HFFc6 (cell line): ENCODE measurements around the gene AGO4. TPM values are rescaled to one million over a fixed set of nuclear protein-coding genes. Genes with fewer than 3 reads are reported as not detected.
"Not testable (repeated sequence)": the region's sequence is repeated elsewhere in the genome, so short reads cannot be mapped to it uniquely, and the experiment has no call there.

Source experiments
- DNase-seq: peaks from one replicate; pipeline ENCODE4 v3.0.0-alpha.2; 2018
- H3K27ac Mint-ChIP-seq: 2 replicates; pipeline ENCODE4 v1.8.0; 2020; ENCODE audit warnings: mild to moderate bottlenecking, mixed read lengths
- H3K27me3 Mint-ChIP-seq: 2 replicates; pipeline ENCODE4 v1.8.0; 2021; ENCODE audit warnings: mild to moderate bottlenecking, moderate library complexity, mixed read lengths; ENCODE audit not compliant: insufficient read depth
- H3K36me3 Mint-ChIP-seq: 2 replicates; pipeline ENCODE4 v1.8.0; 2021; ENCODE audit warnings: low read depth, mixed read lengths
- H3K4me1 Mint-ChIP-seq: 2 replicates; pipeline ENCODE4 v1.8.0; 2020; ENCODE audit warnings: low read depth, mixed read lengths
- H3K4me3 Mint-ChIP-seq: 2 replicates; pipeline ENCODE4 v1.8.0; 2020; ENCODE audit warnings: mild to moderate bottlenecking, moderate library complexity, mixed read lengths
- H3K9me3 Mint-ChIP-seq: 2 replicates; pipeline ENCODE4 v1.8.0; 2020; ENCODE audit warnings: mild to moderate bottlenecking, mixed read lengths
- CTCF ChIP-seq: fragments of 200-600 bp; sonication (generic); IDR thresholded peaks from 2 replicates; pipeline ENCODE4 v1.5.0; 2021; ENCODE audit warnings: antibody characterized with exemption, mild to moderate bottlenecking
- total RNA-seq, 6 experiments: library from RNA; stranded (reverse); fragmentation: NEBNext Ultra II Directional; extraction: Animal tissue kit (Norgen Biotek cat#: 25700); gene quantifications; 2 replicates in 1 of 6; 3 replicates in 5 of 6; pipeline ENCODE4 v1.2.3, GENCODE V29; 2021

Gene AGO4
- total RNA-seq, 6 experiments from 2014 or later = 3.6 to 6.9 (median 6.3) TPM

- Mint-ChIP-seq H3K4me1 (peaks cover 44% of the 10 kb centered on the region), H3K36me3 (no peaks in the 10 kb centered on the region; the same call in 1 of the 2 replicates), H3K9me3 (no peaks in the 10 kb centered on the region), H3K27me3 (0 out of 2 replicates have a peak, but pooled peaks cover 5% of the 10 kb centered on the region), H3K4me3 (no peak overlapping the region), H3K27ac (no peak overlapping the region)
- DNase-seq = no peak
- TF ChIP-seq CTCF = no peak
Measured at GRCh38 chr1:35885961-35886558, 78.2 kb downstream of the AGO4 start.

GRCh38 chr1:35886577-35887431, 79.0 kb downstream of the AGO4 start:
- H3K4me1 Mint-ChIP-seq = peaks cover 44% of the 10 kb centered on the region
- no peak for DNase-seq
- peak overlapping the region; percentile 31; the same call in 1 of the 2 replicates for H3K27ac Mint-ChIP-seq
- H3K36me3 Mint-ChIP-seq = no peaks in the 10 kb centered on the region; the same call in 1 of the 2 replicates
- H3K4me3 Mint-ChIP-seq = no peak overlapping the region
- H3K9me3 Mint-ChIP-seq = no peaks in the 10 kb centered on the region
- no peak for TF ChIP-seq CTCF
- no peaks in the 10 kb centered on the region for H3K27me3 Mint-ChIP-seq

GRCh38 chr1:35887508-35887907, 79.7 kb downstream of the AGO4 start:
- 0 out of 2 replicates have a peak overlapping the region, but pooled peaks have one; percentile 31 for H3K27ac Mint-ChIP-seq
- H3K4me3 Mint-ChIP-seq = no peak overlapping the region
- DNase-seq = no peak
- no peaks in the 10 kb centered on the region for H3K27me3 Mint-ChIP-seq
- peaks cover 37% of the 10 kb centered on the region for H3K4me1 Mint-ChIP-seq
- no peak for TF ChIP-seq CTCF
- no peaks in the 10 kb centered on the region; the same call in 1 of the 2 replicates for H3K36me3 Mint-ChIP-seq
- H3K9me3 Mint-ChIP-seq = no peaks in the 10 kb centered on the region

GRCh38 chr1:35888255-35888654, 80.4 kb downstream of the AGO4 start:
- no peak overlapping the region for H3K27ac Mint-ChIP-seq
- no peaks in the 10 kb centered on the region for H3K9me3 Mint-ChIP-seq
- no peak overlapping the region for H3K4me3 Mint-ChIP-seq
- no peak for TF ChIP-seq CTCF
- no peaks in the 10 kb centered on the region; the same call in 1 of the 2 replicates for H3K36me3 Mint-ChIP-seq
- peaks cover 34% of the 10 kb centered on the region for H3K4me1 Mint-ChIP-seq
- H3K27me3 Mint-ChIP-seq = no peaks in the 10 kb centered on the region
- no peak for DNase-seq

GRCh38 chr1:35888981-35889380, 81.2 kb downstream of the AGO4 start:
- DNase-seq, H3K36me3 Mint-ChIP-seq, H3K27ac Mint-ChIP-seq, H3K4me3 Mint-ChIP-seq, H3K9me3 Mint-ChIP-seq, H3K27me3 Mint-ChIP-seq: not testable (repeated sequence)
- H3K4me1 Mint-ChIP-seq = peaks cover 37% of the 10 kb centered on the region
